ENCODE results near the gene RASA3. TPM values are rescaled to one million over a fixed set of nuclear protein-coding genes. Genes with fewer than 3 reads are reported as not detected.

RASA3 gene
- total and polyA plus RNA-seq, 2 of the 8 experiments (the other 6 are each of a cell fraction or from before 2014, with no cell fraction given): 7.5 to 21.9 TPM

GRCh38 chr13:113933901-113934300 lies 198.5 kb downstream of the RASA3 start:
- no peak overlapping the region for H2BK120ac ChIP-seq (replicated peaks; ENCODE audit: low read depth, low read length)
- H2BK15ac ChIP-seq (ENCODE audit: low read length): no peak overlapping the region
- no peak overlapping the region for H2AK5ac ChIP-seq (ENCODE audit: low read depth, low read length)
- 93% methylated on average over 22 of the region's 22 CpGs; no CpG with 5 or more reads in 1 of the 2 experiments for WGBS, 2 experiments (ENCODE audit: extremely low coverage in 1 of 2, insufficient coverage in 1 of 2, insufficient read length in 1 of 2, insufficient replicate concordance in 2 of 2, low coverage in 1 of 2, low lambda C conversion rate in 2 of 2, missing lambda C conversion rate in 1 of 2)
- DNase-seq (ENCODE audit: low read depth in 1 of 2, low spot score in 2 of 2): no peak
- no peak overlapping the region for H3K14ac ChIP-seq (ENCODE audit: insufficient read length)
- H3K56ac ChIP-seq (replicated peaks; ENCODE audit: insufficient read length, low read depth, low read length): no peak overlapping the region
- no peaks in the 10 kb centered on the region for H4K20me1 ChIP-seq (replicated peaks in 1 of 2; ENCODE audit: control insufficient read depth in 1 of 2, insufficient read depth in 2 of 2, low read length in 2 of 2)
- no peaks in the 10 kb centered on the region for H3K9me3 ChIP-seq (ENCODE audit: insufficient read depth in 2 of 2, low read depth in 1 of 2, low read length in 1 of 2)
- H4K5ac ChIP-seq (ENCODE audit: insufficient read length, low read depth, low read length): no peak overlapping the region
- no peaks in the 10 kb centered on the region for H3K36me3 ChIP-seq (ENCODE audit: control insufficient read depth in 2 of 4, insufficient read depth in 4 of 4, low read length in 3 of 4)
- no peak overlapping the region for H2BK20ac ChIP-seq (ENCODE audit: low read length)
- no peak overlapping the region for H2BK5ac ChIP-seq (ENCODE audit: low read depth, low read length)
- no peak overlapping the region for H2AFZ ChIP-seq (ENCODE audit: low read length)
- no peaks in the 10 kb centered on the region; a peak in 1 of 7 replicates for H3K27me3 ChIP-seq (replicated peaks in 1 of 4; ENCODE audit: control insufficient read depth in 3 of 4, extremely low read depth in 1 of 4, insufficient read depth in 3 of 4, low read length in 3 of 4)
- no peak overlapping the region for H4K8ac ChIP-seq (ENCODE audit: extremely low read depth, insufficient read depth, low read length)
- POLR2A ChIA-PET (ENCODE audit: partially characterized antibody): interaction anchor here (1.4 kb wide), 1 partner anchor 10 kb away, joined by 3 read pairs; no protein-coding TSS in a partner anchor
- no peak for FAIRE-seq
- no peak overlapping the region for H3K23ac ChIP-seq (ENCODE audit: insufficient read length)
- H3K4ac ChIP-seq (replicated peaks; ENCODE audit: insufficient read length, low read depth, low read length): no peak overlapping the region
- no peaks in the 10 kb centered on the region for H3K23me2 ChIP-seq (ENCODE audit: low read depth, low read length)
- CTCF ChIA-PET (ENCODE audit: partially characterized antibody): interaction anchor here (0.8 kb wide), 1 partner anchor 13 kb away, joined by 4 read pairs; no protein-coding TSS in a partner anchor
- peaks cover 0 to 2% (median 0%) of the 10 kb centered on the region in 4 experiments; a peak in 3 of 7 replicates for H3K4me1 ChIP-seq (replicated peaks in 1 of 4; ENCODE audit: control insufficient read depth in 3 of 4, insufficient read depth in 4 of 4, low read length in 3 of 4)
- no peak overlapping the region for H3K4me3 ChIP-seq (ENCODE audit: extremely low read depth in 1 of 4, insufficient read depth in 2 of 4, low read depth in 3 of 4, low read length in 4 of 4)
- H3K79me2 ChIP-seq (ENCODE audit: control insufficient read depth in 1 of 2, insufficient read depth in 2 of 2, low read length in 2 of 2): no peaks in the 10 kb centered on the region
- H3K79me1 ChIP-seq (ENCODE audit: low read depth, low read length): no peaks in the 10 kb centered on the region
- H3K4me2 ChIP-seq (ENCODE audit: insufficient read depth in 1 of 2, low read depth in 2 of 2, low read length in 2 of 2): no peak overlapping the region
- H3K9ac ChIP-seq (replicated peaks in 1 of 4; ENCODE audit: extremely low read depth in 1 of 4, low read depth in 3 of 4, low read length in 3 of 4): no peak overlapping the region; a peak in 1 of 7 replicates
- no peak overlapping the region for H3K27ac ChIP-seq (ENCODE audit: low read depth, low read length)
- H4K91ac ChIP-seq (replicated peaks; ENCODE audit: insufficient read length, low read length): no peak overlapping the region
- H2BK12ac ChIP-seq (ENCODE audit: low read depth, low read length): no peak overlapping the region
- H3K18ac ChIP-seq (ENCODE audit: extremely low read depth, low read length): no peak overlapping the region
- TF ChIP-seq BCL11A (IDR thresholded peaks at IDR 0.05; ENCODE audit: low read depth in 2 of 2, low read length in 2 of 2) (no peak), BRCA1 (IDR thresholded peaks at IDR 0.05; ENCODE audit: low read depth, low read length) (no peak), TEAD4 (IDR thresholded peaks at IDR 0.05; ENCODE audit: low read depth, low read length) (no peak), ASH2L (IDR thresholded peaks at IDR 0.05; ENCODE audit: low read length) (no peak), KDM5A (IDR thresholded peaks at IDR 0.05; ENCODE audit: low read length) (no peak), MAFK (IDR thresholded peaks at IDR 0.05; ENCODE audit: low read depth, low read length) (no peak), HDAC2 (IDR thresholded peaks at IDR 0.05; ENCODE audit: borderline replicate concordance in 1 of 2, low read depth in 2 of 2, low read length in 2 of 2) (no peak), RBBP5 (IDR thresholded peaks at IDR 0.05; ENCODE audit: borderline replicate concordance, low read depth, low read length) (no peak), ATF2 (IDR thresholded peaks at IDR 0.05; ENCODE audit: low read length) (no peak), TAF1 (IDR thresholded peaks at IDR 0.05; ENCODE audit: low read depth, low read length) (no peak), SIX5 (IDR thresholded peaks at IDR 0.05; ENCODE audit: low read depth, low read length) (no peak), SRF (IDR thresholded peaks at IDR 0.05; ENCODE audit: low read depth, low read length) (no peak), GABPA (IDR thresholded peaks at IDR 0.05; ENCODE audit: borderline replicate concordance, insufficient read depth, low read length) (no peak)
